Measurements from ENCODE around the gene ZNF366.

The ZNF366 gene

GRCh38 chr5:72465601-72466563, 41.3 kb downstream of the ZNF366 start:
- H3K27me3 ChIP-seq (ENCODE audit: control insufficient read depth, insufficient read depth, low read length), result no peaks in the 10 kb centered on the region
- H3K27ac ChIP-seq, result no peak overlapping the region
- H3K4me3 ChIP-seq (ENCODE audit: low read depth, low read length), result no peak overlapping the region
- no peak overlapping the region for H3K4me2 ChIP-seq (ENCODE audit: low read length)
- H3K4me1 ChIP-seq, result no peaks in the 10 kb centered on the region
- H3K79me2 ChIP-seq, result no peaks in the 10 kb centered on the region
- H2AFZ ChIP-seq, result no peak overlapping the region
- H3K36me3 ChIP-seq (ENCODE audit: control insufficient read depth, insufficient read depth, low read length), result no peaks in the 10 kb centered on the region
- no peaks in the 10 kb centered on the region for H3K9me3 ChIP-seq (ENCODE audit: control insufficient read depth, low read length)
- H3K9ac ChIP-seq, result no peak overlapping the region
- TF ChIP-seq CTCF (IDR thresholded peaks at IDR 0.05), result no peak

- H3K4me2 ChIP-seq (ENCODE audit: low read length), result no peak overlapping the region
- TF ChIP-seq CTCF (IDR thresholded peaks at IDR 0.05), result no peak
- H3K27me3 ChIP-seq (ENCODE audit: control insufficient read depth, insufficient read depth, low read length), result no peaks in the 10 kb centered on the region
- no peak overlapping the region for H3K27ac ChIP-seq
- no peak overlapping the region for H3K4me3 ChIP-seq (ENCODE audit: low read depth, low read length)
- no peak overlapping the region for H3K9ac ChIP-seq
- no peak overlapping the region for H2AFZ ChIP-seq
- H3K4me1 ChIP-seq, result no peaks in the 10 kb centered on the region
- H3K79me2 ChIP-seq, result no peaks in the 10 kb centered on the region
- H3K9me3 ChIP-seq (ENCODE audit: control insufficient read depth, low read length), result no peaks in the 10 kb centered on the region
- H3K36me3 ChIP-seq (ENCODE audit: control insufficient read depth, insufficient read depth, low read length), result no peaks in the 10 kb centered on the region
These were observed 42.1 kb downstream of the ZNF366 start for GRCh38 chr5:72465066-72465465.

DNA sequence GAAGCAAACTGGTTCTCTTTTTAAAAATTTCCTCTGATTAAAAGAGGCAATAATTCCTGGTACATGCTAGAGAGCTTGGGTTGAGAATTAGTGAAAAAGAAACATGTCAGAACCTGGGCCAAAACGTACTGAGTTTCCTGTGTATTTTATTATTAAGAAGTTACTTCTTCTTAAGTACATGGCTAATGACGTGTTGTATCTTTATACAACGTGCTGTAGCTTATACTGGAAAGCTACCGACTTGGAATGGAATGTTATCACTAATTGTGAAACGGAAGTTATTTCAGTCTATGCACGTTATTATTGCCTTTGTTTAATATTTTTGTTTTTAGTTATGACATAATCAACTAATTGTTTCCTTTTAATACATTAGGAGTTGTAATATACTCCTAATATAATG, 43.1 kb downstream of the ZNF366 start:
- Histone ChIP-seq H2AFZ (no peak overlapping the region), H3K79me2 (no peaks in the 10 kb centered on the region), H3K27ac (no peak overlapping the region), H3K4me2 (ENCODE audit: low read length) (no peak overlapping the region), H3K4me3 (ENCODE audit: low read depth, low read length) (no peak overlapping the region), H3K9me3 (ENCODE audit: control insufficient read depth, low read length) (no peaks in the 10 kb centered on the region), H3K36me3 (ENCODE audit: control insufficient read depth, insufficient read depth, low read length) (no peaks in the 10 kb centered on the region), H3K9ac (no peak overlapping the region), H3K27me3 (ENCODE audit: control insufficient read depth, insufficient read depth, low read length) (no peaks in the 10 kb centered on the region), H3K4me1 (no peaks in the 10 kb centered on the region)
- TF ChIP-seq CTCF (IDR thresholded peaks at IDR 0.05), result no peak

DNA sequence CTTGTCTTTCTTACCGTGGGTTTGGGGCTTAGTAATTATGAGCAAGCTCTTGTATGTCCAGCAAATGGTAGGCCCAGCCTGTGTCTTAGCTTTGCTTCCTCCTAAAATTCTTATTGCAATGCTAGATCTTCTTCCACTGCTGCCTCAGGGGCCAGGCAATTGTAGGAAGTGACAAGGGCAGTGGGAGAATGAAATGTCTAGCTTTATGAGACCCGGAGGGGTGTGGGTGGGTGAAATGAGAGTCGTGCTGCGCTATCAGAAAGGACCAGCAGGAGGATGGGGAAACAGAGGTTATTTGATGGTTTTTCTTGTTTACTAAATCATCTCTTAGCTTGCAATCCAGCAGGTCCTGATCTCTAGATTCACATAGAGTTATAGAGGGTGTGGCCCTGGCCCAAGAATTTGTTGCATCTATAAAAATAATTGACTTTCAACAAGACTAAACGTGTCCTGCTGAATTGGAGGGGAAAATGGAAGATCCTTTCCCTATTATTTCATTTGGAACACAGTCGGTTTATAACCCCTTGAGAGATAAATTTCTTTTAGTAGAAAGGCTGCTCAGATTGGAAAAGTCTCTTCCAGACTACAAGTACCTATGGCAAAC, 43.7 kb downstream of the ZNF366 start:
- Histone ChIP-seq H3K9me3 (ENCODE audit: control insufficient read depth, low read length) (no peaks in the 10 kb centered on the region), H3K27me3 (ENCODE audit: control insufficient read depth, insufficient read depth, low read length) (no peaks in the 10 kb centered on the region), H3K9ac (no peak overlapping the region), H2AFZ (no peak overlapping the region), H3K27ac (no peak overlapping the region), H3K4me2 (ENCODE audit: low read length) (no peak overlapping the region), H3K4me3 (ENCODE audit: low read depth, low read length) (no peak overlapping the region), H3K79me2 (no peaks in the 10 kb centered on the region), H3K4me1 (no peaks in the 10 kb centered on the region), H3K36me3 (ENCODE audit: control insufficient read depth, insufficient read depth, low read length) (no peaks in the 10 kb centered on the region)
- no peak for TF ChIP-seq CTCF (IDR thresholded peaks at IDR 0.05)
